ENCODE results near the gene HTR3D.
A peak's percentile ranks its signal among the peaks of the same experiment; 100 is the strongest.
"Not testable (repeated sequence)": the region's sequence is repeated elsewhere in the genome, so short reads cannot be mapped to it uniquely, and the experiment has no call there.

Gene HTR3D

GRCh38 chr3:184016169-184016570 is 15.4 kb upstream of the HTR3D start:
- no peak for DNase-seq (ENCODE audit: low spot score)

DNA sequence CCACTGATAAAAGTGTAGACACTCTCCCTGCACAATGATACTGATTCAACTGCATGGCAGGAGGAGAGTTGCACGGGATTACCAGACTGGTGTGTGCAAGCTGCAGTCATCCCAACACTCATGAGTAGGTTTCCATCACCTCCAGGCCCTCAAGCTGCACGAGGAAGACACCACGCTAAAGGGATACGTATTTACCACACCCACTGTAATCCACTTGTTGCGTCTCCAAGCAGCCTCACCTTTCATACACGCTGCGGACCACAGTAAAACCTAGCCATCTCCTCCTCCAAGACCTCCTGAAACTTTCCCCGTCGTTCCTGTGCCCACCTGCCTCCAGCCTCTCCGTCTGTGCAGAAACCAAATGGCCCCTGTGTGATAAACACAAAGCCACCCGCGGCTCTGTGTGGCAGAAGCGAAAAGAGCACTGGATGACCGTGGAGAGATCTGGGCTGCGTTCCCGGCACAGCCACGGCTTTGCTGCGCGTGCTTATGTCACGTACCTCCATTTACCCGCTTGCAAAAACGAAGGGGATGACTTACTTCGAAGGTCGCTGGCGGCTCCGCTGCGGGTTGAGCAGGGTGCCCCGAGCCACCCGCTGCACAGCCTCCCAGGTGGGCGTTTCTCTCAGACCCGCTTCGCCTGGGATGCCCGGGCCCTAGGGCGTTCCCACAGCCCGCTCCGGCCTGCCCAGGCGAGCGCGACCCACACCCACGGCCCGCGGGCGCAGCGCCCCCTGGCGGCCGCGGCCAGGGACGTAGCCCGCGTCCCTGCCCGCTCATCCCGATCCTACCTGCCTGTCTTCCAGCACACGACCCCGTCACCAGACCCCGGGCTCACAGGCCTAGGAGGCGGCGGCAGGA is 14.5 kb upstream of the HTR3D start:
- peak; percentile 72 for DNase-seq (ENCODE audit: low spot score)

DNA sequence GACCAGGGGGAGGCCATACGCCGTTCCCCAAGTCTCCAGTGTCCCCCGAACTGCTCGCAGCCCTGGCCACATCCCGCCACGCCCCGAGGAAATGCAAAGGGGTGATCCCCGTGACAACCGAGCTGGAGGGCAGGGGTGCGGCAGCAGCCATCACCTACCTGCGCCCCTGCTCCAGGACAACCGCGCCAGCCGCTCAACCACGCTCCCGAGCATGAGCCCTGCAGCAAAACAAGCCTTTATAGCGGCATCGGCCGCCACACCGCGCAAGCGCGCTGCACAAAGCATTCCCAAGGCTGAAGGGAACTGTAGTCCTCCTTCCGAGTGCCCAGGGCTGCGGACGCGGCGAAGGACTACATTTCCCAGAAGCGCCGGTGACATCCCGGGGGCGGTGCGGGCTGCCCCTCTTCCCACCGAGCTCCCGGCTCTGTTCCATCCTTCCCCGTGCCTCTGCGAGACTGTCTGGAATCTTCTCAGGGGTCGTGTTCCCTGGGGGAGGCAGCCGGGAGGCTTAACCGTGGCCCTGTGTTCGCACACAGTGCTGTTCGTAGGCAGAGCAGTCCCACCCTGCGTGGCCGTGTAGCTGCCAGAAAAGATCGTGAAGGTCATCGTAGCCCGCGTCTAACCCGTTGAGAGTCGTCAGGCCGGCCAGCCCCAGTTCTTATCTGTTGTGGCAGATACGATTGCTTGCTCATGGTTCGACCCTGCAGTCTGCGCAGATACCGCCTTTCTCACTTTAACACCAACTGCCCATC is 13.7 kb upstream of the HTR3D start, which contains the start of gene ABCC5:
Gene ABCC5, minus strand, starts transcription at position 213 of the 752 bp plus-strand sequence. CDS start 3,492 bp downstream, outside the sequence.
- DNase-seq (ENCODE audit: low spot score): peak; percentile 95

- no peak for DNase-seq (ENCODE audit: low spot score)
These were observed 13.0 kb upstream of the HTR3D start for GRCh38 chr3:184018424-184018973.

DNA sequence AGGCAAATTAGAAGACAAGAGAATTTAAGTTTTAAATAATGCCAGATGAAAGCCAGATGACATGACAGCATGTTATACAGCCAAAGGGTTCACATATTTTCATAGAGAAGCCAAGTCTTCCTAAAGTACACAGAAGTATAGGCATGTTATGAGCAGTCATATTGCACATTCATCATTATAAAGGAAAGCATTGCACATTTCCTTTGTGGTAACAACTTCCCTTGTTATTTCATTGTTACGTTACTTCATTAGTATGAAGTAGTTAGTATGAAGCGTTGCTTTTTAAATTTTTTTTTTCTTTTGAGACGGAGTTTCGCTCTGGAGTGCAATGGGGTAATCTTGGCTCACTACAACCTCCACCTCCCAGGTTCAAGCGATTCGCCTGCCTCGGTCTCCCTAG is 9.2 kb upstream of the HTR3D start:
- no peak for DNase-seq (ENCODE audit: low spot score)

DNA sequence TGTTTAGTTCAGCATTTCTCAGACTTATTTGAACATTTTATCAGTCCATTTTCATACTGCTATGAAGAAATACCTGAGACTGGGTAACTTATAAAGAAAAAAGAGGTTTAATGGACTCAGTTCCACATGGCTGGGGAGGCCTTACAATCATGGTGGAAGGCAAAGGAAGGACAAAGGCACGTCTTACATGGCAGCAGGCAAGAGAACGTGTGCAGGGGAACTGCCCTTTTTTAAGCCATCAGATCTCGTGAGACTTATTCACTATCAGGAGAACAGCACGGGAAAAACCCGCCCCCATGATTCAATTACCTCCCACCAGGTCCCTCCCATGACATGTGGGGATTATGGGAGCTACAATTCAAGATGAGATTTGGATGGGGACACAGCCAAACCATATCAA is 6.3 kb upstream of the HTR3D start:
- not testable (repeated sequence) for DNase-seq (ENCODE audit: low spot score)

DNA sequence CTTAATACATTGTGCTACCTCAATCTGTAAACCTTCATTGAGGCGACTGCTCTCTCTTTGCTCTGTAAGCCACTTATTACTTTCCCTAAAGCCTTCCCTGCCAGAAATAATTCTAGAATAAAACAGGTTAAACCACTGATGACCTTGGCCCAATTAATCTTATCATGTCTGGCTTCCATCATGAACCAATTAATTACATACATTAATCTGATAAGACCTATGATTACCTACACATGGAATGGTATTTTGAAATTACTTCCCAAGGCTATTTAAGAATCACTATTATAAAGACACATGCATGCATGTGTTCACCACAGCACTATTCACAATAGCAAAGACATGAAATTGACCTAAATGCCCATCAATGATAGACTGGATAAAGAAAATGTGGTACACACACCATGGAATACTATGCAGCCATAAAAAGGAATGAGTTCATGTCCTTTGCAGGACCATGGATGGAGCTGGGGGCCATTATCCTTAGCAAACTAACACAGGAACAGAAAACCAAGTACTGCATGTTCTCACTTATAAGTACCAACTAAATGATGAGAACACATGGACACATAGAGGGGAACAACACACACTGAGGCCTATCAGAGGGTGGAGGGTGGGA is 3.2 kb upstream of the HTR3D start:
- DNase-seq (ENCODE audit: low spot score): not testable (repeated sequence)

DNA sequence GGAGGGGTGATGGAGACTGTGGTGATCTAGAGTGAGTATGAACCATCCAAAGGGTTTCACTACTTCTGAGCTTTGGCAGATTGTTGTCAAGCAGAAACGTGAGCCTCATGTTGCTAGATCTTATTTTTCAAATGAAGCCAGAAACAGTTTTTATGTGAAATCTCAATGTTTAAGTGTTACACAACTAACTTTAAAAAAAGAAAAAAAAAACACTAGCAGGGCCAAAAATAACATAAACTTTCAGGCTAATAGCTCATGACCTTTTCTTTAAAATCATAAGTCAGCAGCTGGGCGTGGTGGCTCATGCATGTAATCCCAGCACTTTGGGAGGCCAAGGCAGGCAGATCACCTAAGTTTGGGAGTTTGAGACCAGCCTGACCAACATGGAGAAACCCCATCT is 2.1 kb upstream of the HTR3D start:
- no peak for DNase-seq (ENCODE audit: low spot score)

DNA sequence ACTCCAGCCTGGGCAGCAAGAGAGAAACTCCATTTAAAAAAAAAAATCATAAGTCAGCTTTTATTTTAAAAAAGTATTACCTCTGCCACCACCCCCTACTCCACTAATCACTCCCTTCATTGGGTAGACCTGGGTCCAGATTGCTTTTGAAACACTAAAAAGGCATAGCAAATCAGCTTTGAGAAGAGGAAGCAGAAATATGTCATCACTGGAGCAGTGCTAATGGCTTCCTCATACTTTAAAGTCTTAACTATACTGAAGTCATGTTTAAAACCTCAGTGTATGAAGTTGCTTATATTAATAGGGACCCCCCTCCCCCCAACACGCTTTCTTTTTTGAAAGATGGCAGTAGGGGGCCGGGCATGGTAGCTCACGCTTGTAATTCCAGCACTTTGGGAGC is 1.0 kb upstream of the HTR3D start:
- DNase-seq (ENCODE audit: low spot score): no peak

GRCh38 chr3:184037816-184038215 is 6.3 kb downstream of the HTR3D start:
- no peak for DNase-seq (ENCODE audit: low spot score)

DNA sequence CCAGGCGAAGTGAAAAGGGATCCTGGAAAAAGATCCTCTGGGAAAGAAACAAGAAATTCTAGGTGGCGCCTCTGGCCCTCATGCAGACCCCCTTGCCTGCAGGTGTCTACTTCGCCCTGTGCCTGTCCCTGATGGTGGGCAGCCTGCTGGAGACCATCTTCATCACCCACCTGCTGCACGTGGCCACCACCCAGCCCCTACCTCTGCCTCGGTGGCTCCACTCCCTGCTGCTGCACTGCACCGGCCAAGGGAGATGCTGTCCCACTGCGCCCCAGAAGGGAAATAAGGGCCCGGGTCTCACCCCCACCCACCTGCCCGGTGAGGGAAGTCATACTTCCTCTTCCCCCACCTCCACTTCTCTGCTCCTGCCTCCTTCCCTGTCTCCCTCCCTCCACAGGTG is 6.8 kb downstream of the HTR3D start:
- not testable (repeated sequence) for DNase-seq (ENCODE audit: low spot score)

- DNase-seq (ENCODE audit: low spot score): no peak
These were observed 7.9 kb downstream of the HTR3D start for GRCh38 chr3:184039414-184039813.

- DNase-seq (ENCODE audit: low spot score): no peak
These were observed 8.5 kb downstream of the HTR3D start for GRCh38 chr3:184040010-184040409.

DNA sequence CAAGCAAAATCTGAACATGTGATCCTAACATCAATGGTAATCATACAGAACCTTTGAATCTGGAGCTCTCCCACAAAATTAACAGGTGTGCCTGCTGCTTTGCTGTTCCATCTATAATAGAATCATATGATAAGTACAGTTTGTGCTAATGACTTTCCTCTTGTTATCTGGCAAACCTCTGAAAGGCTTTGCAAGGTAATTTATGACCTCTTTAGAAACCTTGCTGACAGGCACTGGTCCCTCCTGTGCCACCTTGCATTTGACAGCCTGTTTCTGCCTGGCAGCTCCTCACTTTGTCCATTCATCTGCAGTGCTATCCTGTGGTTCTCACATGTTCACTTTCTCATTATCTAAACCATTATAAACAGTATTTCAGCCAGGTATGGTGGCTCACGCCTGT is 11.1 kb downstream of the HTR3D start:
- DNase-seq (ENCODE audit: low spot score): no peak

- DNase-seq (ENCODE audit: low spot score): no peak
These were observed 14.5 kb downstream of the HTR3D start for GRCh38 chr3:184045995-184046394.

- no peak for DNase-seq (ENCODE audit: low spot score)
These were observed 18.8 kb downstream of the HTR3D start for GRCh38 chr3:184050217-184050847.

- no peak for DNase-seq (ENCODE audit: low spot score)
These were observed 21.2 kb downstream of the HTR3D start, which contains the start of gene HTR3C for GRCh38 chr3:184052767-184053166. Gene HTR3C, plus strand, starts transcription at chr3:184053047. Its CDS starts 34 bp downstream, at chr3:184053081.

GRCh38 chr3:184058029-184058428 is 26.5 kb downstream of the HTR3D start:
- DNase-seq (ENCODE audit: low spot score): no peak

- no peak for DNase-seq (ENCODE audit: low spot score)
These were observed 27.9 kb downstream of the HTR3D start for GRCh38 chr3:184059424-184059823.

DNA sequence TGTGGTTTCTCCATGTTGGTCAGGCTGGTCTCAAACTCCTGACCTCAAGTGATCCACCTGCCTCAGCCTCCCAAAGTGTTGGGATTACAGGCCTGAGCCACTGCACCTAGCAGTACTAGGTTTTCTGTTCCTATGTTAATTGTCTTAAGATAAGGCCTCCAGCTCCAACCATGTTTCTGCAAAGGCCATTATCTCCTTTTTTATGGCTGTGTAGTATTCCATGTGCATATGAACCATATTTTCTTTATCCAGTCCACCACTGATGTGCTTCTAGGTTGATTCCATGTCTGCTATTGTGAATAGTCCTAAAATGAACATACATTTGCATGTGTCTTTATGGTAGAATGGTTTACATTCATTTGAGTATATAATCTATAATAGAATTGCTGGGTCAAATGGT is 31.1 kb downstream of the HTR3D start:
- no peak for DNase-seq (ENCODE audit: low spot score)

DNA sequence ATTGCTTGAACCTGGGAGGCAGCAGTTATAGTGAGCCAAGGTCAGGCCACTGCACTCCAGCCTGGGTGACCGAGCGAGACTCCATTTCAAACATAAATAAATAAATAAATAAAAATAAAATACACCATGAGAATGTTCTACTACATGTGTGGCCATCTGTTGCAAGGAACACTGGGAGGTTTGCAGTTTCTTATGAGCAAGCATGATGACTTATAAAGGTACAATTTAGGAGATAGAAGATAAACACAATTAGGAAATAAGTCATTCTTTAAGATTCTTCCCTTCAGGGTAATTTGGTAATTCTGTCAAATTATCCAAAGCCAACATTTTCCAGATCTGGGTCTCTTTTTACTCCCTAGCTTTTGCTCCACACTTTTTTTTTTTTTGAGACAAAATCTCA is 34.7 kb downstream of the HTR3D start:
- no peak for DNase-seq (ENCODE audit: low spot score)

DNA sequence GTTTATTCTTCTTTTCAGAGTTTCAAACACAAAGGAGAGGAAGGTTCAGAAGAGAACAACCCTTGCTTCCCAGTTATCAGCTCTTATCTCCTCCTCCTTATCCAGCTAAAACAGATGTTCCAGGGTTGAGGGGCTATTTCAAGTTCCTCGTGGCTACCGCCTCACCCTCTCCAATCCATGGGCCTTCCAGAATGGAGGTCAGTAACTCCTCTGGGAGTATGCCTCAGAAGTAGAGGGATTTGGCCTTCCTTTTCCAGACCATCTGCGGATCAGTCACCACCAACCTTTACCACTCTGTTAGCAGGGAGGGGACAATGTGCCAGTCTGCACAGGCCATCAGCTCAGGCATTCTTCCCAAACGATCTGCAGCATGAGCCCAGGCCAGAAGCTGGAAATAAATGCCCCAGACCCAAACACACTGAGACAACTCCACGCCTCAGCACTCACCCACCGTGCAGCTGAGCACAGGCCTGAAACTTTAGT is 36.1 kb downstream of the HTR3D start:
- DNase-seq (ENCODE audit: low spot score): no peak

All from globus pallidus (tissue), 1 donor.